Measurements from ENCODE around the gene LRP1-AS. TPM values are rescaled to one million over a fixed set of nuclear protein-coding genes. Genes with fewer than 3 reads are reported as not detected.

The LRP1-AS gene
- total and polyA plus RNA-seq, 7 donors: not detected

GRCh38 chr12:57099766-57100165, 47.7 kb downstream of the LRP1-AS start:
- Histone ChIP-seq H3K27me3 (no peaks in the 10 kb centered on the region), H3K4me3 (no peak overlapping the region), H3K36me3 (peaks cover 28 to 92% (median 49%) of the 10 kb centered on the region in 4 donors), H3K9me3 (no peaks in the 10 kb centered on the region), H3K27ac (peak overlapping the region in 1 of 4 donors; percentile 7), H3K4me1 (peaks cover 0 to 12% (median 6%) of the 10 kb centered on the region in 4 donors)
- no peak for DNase-seq
- intact Hi-C loops (cut with DNase I): no loop called here
- 87 to 91% methylated on average over 12 of the region's 12 CpGs for WGBS, 2 donors
- TF ChIP-seq CTCF (IDR thresholded peaks at IDR 0.05) (no peak), POLR2A (IDR thresholded peaks at IDR 0.05) (no peak), EP300 (IDR thresholded peaks at IDR 0.05) (no peak), POLR2AphosphoS5 (IDR thresholded peaks at IDR 0.05) (no peak)

GRCh38 chr12:57099047-57099714, 48.2 kb downstream of the LRP1-AS start:
- H3K36me3 ChIP-seq: peaks cover 27 to 91% (median 44%) of the 10 kb centered on the region in 4 donors
- H3K4me1 ChIP-seq: peaks cover 0 to 18% (median 12%) of the 10 kb centered on the region in 4 donors
- H3K27me3 ChIP-seq: no peaks in the 10 kb centered on the region
- H3K9me3 ChIP-seq: no peaks in the 10 kb centered on the region
- WGBS, 2 donors: 83 to 86% methylated on average over 11 of the region's 11 CpGs
- no peak overlapping the region for H3K27ac ChIP-seq
- TF ChIP-seq POLR2AphosphoS5 (IDR thresholded peaks at IDR 0.05): no peak
- no peak for TF ChIP-seq EP300 (IDR thresholded peaks at IDR 0.05)
- no peak for TF ChIP-seq CTCF (IDR thresholded peaks at IDR 0.05)
- TF ChIP-seq POLR2A (IDR thresholded peaks at IDR 0.05): no peak
- H3K4me3 ChIP-seq: no peak overlapping the region
- intact Hi-C loops (cut with DNase I): no loop called here
- no peak for DNase-seq

GRCh38 chr12:57098546-57098945, 48.9 kb downstream of the LRP1-AS start:
- H3K27ac ChIP-seq: no peak overlapping the region
- WGBS, 2 donors: 85 to 98% methylated on average over 1 of the region's 1 CpG
- no peak for TF ChIP-seq CTCF (IDR thresholded peaks at IDR 0.05)
- TF ChIP-seq POLR2A (IDR thresholded peaks at IDR 0.05): no peak
- no peak for TF ChIP-seq EP300 (IDR thresholded peaks at IDR 0.05)
- no peak for TF ChIP-seq POLR2AphosphoS5 (IDR thresholded peaks at IDR 0.05)
- no peaks in the 10 kb centered on the region for H3K9me3 ChIP-seq
- DNase-seq: no peak
- H3K4me1 ChIP-seq: peaks cover 0 to 24% (median 18%) of the 10 kb centered on the region in 4 donors
- H3K4me3 ChIP-seq: no peak overlapping the region
- intact Hi-C loops (cut with DNase I): no loop called here
- peaks cover 28 to 87% (median 42%) of the 10 kb centered on the region in 4 donors for H3K36me3 ChIP-seq
- no peaks in the 10 kb centered on the region for H3K27me3 ChIP-seq

- Histone ChIP-seq H3K27ac (no peak overlapping the region), H3K4me1 (peaks cover 0 to 34% (median 28%) of the 10 kb centered on the region in 4 donors), H3K36me3 (peaks cover 37 to 91% (median 47%) of the 10 kb centered on the region in 4 donors), H3K4me3 (no peak overlapping the region), H3K9me3 (no peaks in the 10 kb centered on the region), H3K27me3 (no peaks in the 10 kb centered on the region)
- DNase-seq: no peak
- TF ChIP-seq POLR2A (IDR thresholded peaks at IDR 0.05) (no peak), POLR2AphosphoS5 (IDR thresholded peaks at IDR 0.05) (no peak), CTCF (IDR thresholded peaks at IDR 0.05) (no peak), EP300 (IDR thresholded peaks at IDR 0.05) (no peak)
- intact Hi-C loops (cut with DNase I): no loop called here
- 90 to 93% methylated on average over 8 of the region's 8 CpGs for WGBS, 2 donors
Measured at GRCh38 chr12:57097554-57097835, 49.9 kb downstream of the LRP1-AS start.

Measured in sigmoid colon (tissue), 7 donors.